K562 (cell line): ENCODE results near the gene CLDND2. TPM values are rescaled to one million over a fixed set of nuclear protein-coding genes. Genes with fewer than 3 reads are reported as not detected.

Source experiments
- ATAC-seq: fragments of 200-7000 bp; cut with Tn5 transposase; 3 replicates; pipeline ENCODE4 v1.9.1; 2020; ENCODE audit warnings: moderate library complexity
- BruUV-seq: library from RNA; stranded (reverse); fragments of 400-500 nt; replicated peaks from 2 replicates; lab custom pipeline; 2021; lab: Mats Ljungman, UMichigan
- CTCF ChIA-PET: fragments of 300-600 bp; formaldehyde crosslinking; extraction: SDS; loops from one replicate; lab custom pipeline; 2021; ENCODE audit warnings: low intra/inter-chr PET ratio; lab: Yijun Ruan, JAX
- POLR2A ChIA-PET: fragments of 300-600, 350-650 bp; sonication (Branson Sonifier 250); formaldehyde crosslinking; extraction: SDS; loops from one replicate; lab custom pipeline; 2021; ENCODE audit warnings: antibody characterized with exemption, inconsistent platforms; lab: Yijun Ruan, JAX
- DNase-seq, 4 experiments: peaks; one replicate each; pipeline versions ENCODE4 v3.0.0 to v3.0.0-alpha.2; 2011 to 2018; ENCODE audit warnings: low spot score in 3 of 4, mixed read lengths in 3 of 4; ENCODE audit errors: extremely low read depth in 1 of 4
- FAIRE-seq: peaks from 2 replicates; lab custom pipeline; 2011; peaks lifted over from hg19 to GRCh38; lab: Jason Lieb, UNC
- H2AFZ ChIP-seq: 2 replicates; pipeline ENCODE4 v1.6.0; 2011; ENCODE audit warnings: low read depth, low read length, control low read depth, inconsistent platforms
- H3K27ac ChIP-seq: fragments of 200-600 bp; 3 replicates; pipeline ENCODE4 v1.8.0; 2011; ENCODE audit warnings: low read depth, mild to moderate bottlenecking, control low read depth, inconsistent platforms, low read length, moderate library complexity, mixed read lengths; ENCODE audit errors: extremely low read depth
- H3K27me3 ChIP-seq, 2 experiments: fragments of 300-600 bp in 1 of 2; 2 replicates in 1 of 2; 3 replicates in 1 of 2; pipeline versions ENCODE4 v1.6.0 to v1.8.0; 2011; ENCODE audit warnings: inconsistent platforms in 2 of 2, low read length in 2 of 2, mild to moderate bottlenecking in 1 of 2, mixed read lengths in 1 of 2, moderate library complexity in 1 of 2; ENCODE audit not compliant: control insufficient read depth in 2 of 2, insufficient read depth in 2 of 2
- H3K36me3 ChIP-seq: fragments of 300-600 bp; 3 replicates; pipeline ENCODE4 v1.8.0; 2011; ENCODE audit warnings: mild to moderate bottlenecking, low read length, inconsistent platforms; ENCODE audit not compliant: control insufficient read depth, insufficient read depth
- H3K4me1 ChIP-seq, 2 experiments: fragments of 200-600 bp in 1 of 2; replicated peaks in 1 of 2; 2 replicates in 1 of 2; 3 replicates in 1 of 2; pipeline versions ENCODE4 v1.5.1 to v1.8.0; 2011; ENCODE audit warnings: inconsistent platforms in 2 of 2, low read length in 2 of 2, mild to moderate bottlenecking in 1 of 2, mixed read lengths in 1 of 2, moderate library complexity in 1 of 2; ENCODE audit not compliant: control insufficient read depth in 2 of 2, insufficient read depth in 2 of 2
- H3K4me2 ChIP-seq: 2 replicates; pipeline ENCODE4 v1.6.1; 2011; ENCODE audit warnings: low read length, control low read depth, inconsistent platforms, mixed read lengths; ENCODE audit not compliant: insufficient read depth
- H3K4me3 ChIP-seq: fragments of 200-600 bp; sonication (generic), shearing (Covaris generic); 2 replicates; pipeline ENCODE4 v1.5.1; 2016; ENCODE audit warnings: control low read depth, inconsistent platforms
- H3K79me2 ChIP-seq: fragments of 200-600 bp; 3 replicates; pipeline ENCODE4 v1.8.0; 2011; ENCODE audit warnings: low read length, inconsistent platforms; ENCODE audit not compliant: control insufficient read depth, insufficient read depth
- H3K9ac ChIP-seq, 2 experiments: 2 replicates each; pipeline versions ENCODE4 v1.6.0 to v1.6.1; 2011; ENCODE audit warnings: low read depth in 2 of 2, low read length in 2 of 2, control low read depth in 1 of 2, inconsistent platforms in 1 of 2, mild to moderate bottlenecking in 1 of 2, mixed read lengths in 1 of 2; ENCODE audit not compliant: insufficient read depth in 1 of 2
- H3K9me1 ChIP-seq: one replicate; pipeline ENCODE4 v1.6.0; 2011; ENCODE audit warnings: inconsistent platforms, mild to moderate bottlenecking, low read length, moderate library complexity; ENCODE audit not compliant: control insufficient read depth, insufficient read depth
- H3K9me3 ChIP-seq: replicated peaks from 2 replicates; pipeline ENCODE4 v1.5.1; 2011; ENCODE audit warnings: low read depth, low read length, inconsistent platforms; ENCODE audit not compliant: control insufficient read depth, insufficient read depth
- H4K20me1 ChIP-seq: replicated peaks from 2 replicates; pipeline ENCODE4 v1.6.1; 2011; ENCODE audit warnings: low read length, inconsistent platforms, mixed read lengths; ENCODE audit not compliant: control insufficient read depth, insufficient read depth
- SRSF9 ChIP-seq: fragments of 200-400 bp; formaldehyde crosslinking; IDR thresholded peaks from 2 replicates; pipeline ENCODE4 v1.6.1; 2017; ENCODE audit warnings: low read depth, low read length, borderline replicate concordance
- WGBS: fragments of 100-300 bp; shearing (Covaris generic); methylation state at CpG from one replicate; pipeline ENCODE4 v1.1.6; 2016; ENCODE audit warnings: low coverage, mixed read lengths; ENCODE audit not compliant: insufficient coverage; ENCODE audit errors: missing lambda C conversion rate; 5-methylcytosine and 5-hydroxymethylcytosine counted together
- in situ Hi-C: fragments of 300-500 bp; cut with MboI; formaldehyde crosslinking; loops from 4 replicates; pipeline ENCODE4 v1.15.0; 2018; ENCODE audit warnings: inconsistent platforms, mixed read lengths
- intact Hi-C: fragments of 100-400 bp; cut with micrococcal nuclease; formaldehyde crosslinking; loops from 2 replicates; pipeline ENCODE4 v1.14.2; 2022
- polyA plus RNA-seq, 8 experiments: library from polyadenylated mRNA; depleted of rRNA in 4 of 8; stranded (reverse) in 5 of 8; unstranded in 3 of 8; fragments of >200 nt; fragmentation: Nextera tagmentation in 2 of 8; fragmentation: Illumina TruSeq in 1 of 8; extraction: Ambion mirVana in 2 of 8; extraction: Trizol in 1 of 8; gene quantifications; 2 replicates each; pipeline versions ENCODE4 v1.2.1 to v1.2.3, GENCODE V29; 2011 to 2014; ENCODE audit warnings: inconsistent platforms in 1 of 8, missing spikeins in 1 of 8
- total RNA-seq, 7 experiments: library from RNA; depleted of rRNA in 6 of 7; stranded (reverse); fragments of >200 nt in 6 of 7; fragmentation: Illumina TruSeq in 2 of 7; extraction: Trizol in 2 of 7; gene quantifications; 2 replicates each; pipeline versions ENCODE4 v1.2.1 to v1.2.3, GENCODE V29; 2011 to 2021; ENCODE audit warnings: low replicate concordance in 1 of 7
- TF ChIP-seq, protein P1 (sequence below), 2 experiments: fragments of 450-650 bp; IDR thresholded peaks; 2 replicates each; pipeline ENCODE4 v1.6.1; 2016

Gene CLDND2
- total and polyA plus RNA-seq, 9 of the 15 experiments (the other 6 are each of a cell fraction or from before 2014, with no cell fraction given) = 0.45 to 4.0 (median 1.2) TPM; not detected in 3

DNA sequence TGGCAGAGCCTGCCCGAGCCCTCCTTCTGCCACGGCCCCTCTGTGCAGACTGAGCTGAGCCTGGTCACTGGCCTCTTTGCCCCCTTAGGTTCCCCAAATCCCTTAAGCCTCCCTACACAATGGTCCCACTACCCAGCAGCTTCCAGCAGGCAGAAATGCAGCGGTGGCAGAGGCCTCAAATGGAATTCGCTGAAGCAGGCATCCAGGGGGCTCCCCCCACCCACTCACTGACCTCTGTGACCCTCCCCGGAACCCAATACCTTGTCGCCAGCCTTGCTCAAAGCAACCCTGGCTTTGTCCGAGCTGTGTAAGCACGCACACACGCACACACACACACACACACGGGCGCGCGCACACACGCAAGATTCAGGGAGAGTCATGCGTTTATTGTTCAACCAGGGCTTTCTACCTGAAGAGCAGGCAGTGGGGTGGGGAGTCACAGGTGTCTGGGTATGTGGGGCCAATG lies 19.2 kb upstream of the CLDND2 start, which contains the start of gene LIM2:
TSS of gene LIM2 (minus strand) at position 51 of the 466 bp plus-strand sequence. CDS start 531 bp downstream, outside the sequence.
- in situ Hi-C loops = no loop called here
- H2AFZ ChIP-seq = no peak within 1 kb of the TSS
- H3K36me3 ChIP-seq = no peaks in the 10 kb centered on the region
- no peaks in the 10 kb centered on the region for H4K20me1 ChIP-seq
- H3K4me2 ChIP-seq = no peak within 1 kb of the TSS
- ATAC-seq (no peak), DNase-seq (no peak), FAIRE-seq (no peak)
- H3K9me1 ChIP-seq = no peaks in the 10 kb centered on the region
- H3K27me3 ChIP-seq = no peaks in the 10 kb centered on the region
- BruUV-seq = no TSS peak
- H3K9me3 ChIP-seq = no peaks in the 10 kb centered on the region
- peaks cover 17 to 32% of the 10 kb centered on the region in 2 experiments; a peak in 4 of 5 replicates for H3K4me1 ChIP-seq
- ChIA-PET POLR2A (interaction anchor here (1.0 to 1.7 kb wide), 2 partner anchors 20 to 29 kb away, joined by 3 to 5 read pairs; no protein-coding TSS in a partner anchor), CTCF (no interaction called here)
- 91% methylated on average over 13 of the region's 15 CpGs for WGBS
- H3K27ac ChIP-seq = no peak within 1 kb of the TSS
- no peak within 1 kb of the TSS for H3K4me3 ChIP-seq
- H3K79me2 ChIP-seq = no peaks in the 10 kb centered on the region
- TF ChIP-seq, protein P1, sequence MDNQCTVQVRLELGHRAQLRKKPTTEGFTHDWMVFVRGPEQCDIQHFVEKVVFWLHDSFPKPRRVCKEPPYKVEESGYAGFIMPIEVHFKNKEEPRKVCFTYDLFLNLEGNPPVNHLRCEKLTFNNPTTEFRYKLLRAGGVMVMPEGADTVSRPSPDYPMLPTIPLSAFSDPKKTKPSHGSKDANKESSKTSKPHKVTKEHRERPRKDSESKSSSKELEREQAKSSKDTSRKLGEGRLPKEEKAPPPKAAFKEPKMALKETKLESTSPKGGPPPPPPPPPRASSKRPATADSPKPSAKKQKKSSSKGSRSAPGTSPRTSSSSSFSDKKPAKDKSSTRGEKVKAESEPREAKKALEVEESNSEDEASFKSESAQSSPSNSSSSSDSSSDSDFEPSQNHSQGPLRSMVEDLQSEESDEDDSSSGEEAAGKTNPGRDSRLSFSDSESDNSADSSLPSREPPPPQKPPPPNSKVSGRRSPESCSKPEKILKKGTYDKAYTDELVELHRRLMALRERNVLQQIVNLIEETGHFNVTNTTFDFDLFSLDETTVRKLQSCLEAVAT (IDR thresholded peaks at IDR 0.05) = 0 out of 4 replicates have a peak, but pooled peaks of 1 of the 2 experiments have one; percentile 9
- TF ChIP-seq SRSF9 = no peak
- H3K9ac ChIP-seq = peak within 1 kb of the TSS in 1 of 2 experiments; percentile 55; a peak in 2 of 4 replicates
- intact Hi-C loops = no loop called here
